Parathyroid adenoma (tissue), 2 donors: ENCODE data around the gene CD84.

ENCODE experiments used
- H2AFZ ChIP-seq: fragments of 300-600 bp; sonication (generic); one replicate; pipeline ENCODE4 v1.7.0; 2017; ENCODE audit warnings: antibody characterized with exemption, mild to moderate bottlenecking
- H3K27ac ChIP-seq: fragments of 300-600 bp; sonication (generic); one replicate; pipeline ENCODE4 v1.7.0; 2017
- H3K27me3 ChIP-seq: fragments of 300-600 bp; sonication (generic); one replicate; pipeline ENCODE4 v1.7.0; 2017; ENCODE audit warnings: low read length; ENCODE audit not compliant: control insufficient read depth, insufficient read depth
- H3K36me3 ChIP-seq: fragments of 300-600 bp; sonication (generic); one replicate; pipeline ENCODE4 v1.7.0; 2017; ENCODE audit warnings: low read length; ENCODE audit not compliant: control insufficient read depth, insufficient read depth
- H3K4me1 ChIP-seq: fragments of 300-600 bp; sonication (generic); one replicate; pipeline ENCODE4 v1.7.0; 2017; ENCODE audit warnings: control low read depth
- H3K4me2 ChIP-seq: fragments of 300-600 bp; sonication (generic); one replicate; pipeline ENCODE4 v1.7.0; 2017; ENCODE audit warnings: low read length
- H3K4me3 ChIP-seq: fragments of 300-600 bp; sonication (generic); one replicate; pipeline ENCODE4 v1.7.0; 2017; ENCODE audit warnings: low read depth, low read length
- H3K79me2 ChIP-seq: fragments of 300-600 bp; sonication (generic); one replicate; pipeline ENCODE4 v1.7.0; 2017; ENCODE audit warnings: control low read depth
- H3K9ac ChIP-seq: fragments of 300-600 bp; sonication (generic); one replicate; pipeline ENCODE4 v1.7.0; 2017; ENCODE audit warnings: mild to moderate bottlenecking
- H3K9me3 ChIP-seq: fragments of 300-600 bp; sonication (generic); one replicate; pipeline ENCODE4 v1.7.0; 2017; ENCODE audit warnings: low read length; ENCODE audit not compliant: control insufficient read depth
- TF ChIP-seq, protein P1 (sequence below): fragments of 300-600 bp; sonication (generic); IDR thresholded peaks from one replicate; pipeline ENCODE4 v1.7.0; 2017; ENCODE audit warnings: antibody characterized with exemption, mild to moderate bottlenecking
- donor health status: primary hyperparathyroidism.

The CD84 gene

DNA sequence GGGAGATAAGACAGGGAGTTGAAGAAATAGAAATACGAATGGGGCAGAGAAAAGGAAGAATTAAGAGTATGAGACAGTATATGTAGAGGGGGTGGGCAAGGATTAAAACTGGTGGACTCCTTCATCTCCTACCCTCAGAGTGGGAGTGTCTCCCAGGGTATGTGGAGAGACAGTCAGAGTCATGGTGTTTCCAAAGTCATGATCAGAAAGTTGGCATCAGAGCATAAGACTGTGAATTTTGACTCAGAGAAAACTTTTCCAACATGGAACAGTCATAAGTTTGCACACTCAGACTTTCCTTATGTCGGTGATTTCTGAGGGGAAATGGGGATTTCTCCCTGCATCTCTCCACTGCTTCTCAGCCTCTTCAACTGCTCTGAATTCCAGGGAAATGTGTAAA, 2.4 kb downstream of the CD84 start:
- Histone ChIP-seq H3K27ac (no peak overlapping the region), H3K79me2 (no peaks in the 10 kb centered on the region), H3K36me3 (no peaks in the 10 kb centered on the region), H3K4me1 (no peaks in the 10 kb centered on the region), H3K9ac (no peak overlapping the region), H3K9me3 (no peaks in the 10 kb centered on the region), H3K4me3 (no peak overlapping the region), H2AFZ (no peak overlapping the region), H3K4me2 (no peak overlapping the region), H3K27me3 (no peaks in the 10 kb centered on the region)
- TF ChIP-seq, protein P1, sequence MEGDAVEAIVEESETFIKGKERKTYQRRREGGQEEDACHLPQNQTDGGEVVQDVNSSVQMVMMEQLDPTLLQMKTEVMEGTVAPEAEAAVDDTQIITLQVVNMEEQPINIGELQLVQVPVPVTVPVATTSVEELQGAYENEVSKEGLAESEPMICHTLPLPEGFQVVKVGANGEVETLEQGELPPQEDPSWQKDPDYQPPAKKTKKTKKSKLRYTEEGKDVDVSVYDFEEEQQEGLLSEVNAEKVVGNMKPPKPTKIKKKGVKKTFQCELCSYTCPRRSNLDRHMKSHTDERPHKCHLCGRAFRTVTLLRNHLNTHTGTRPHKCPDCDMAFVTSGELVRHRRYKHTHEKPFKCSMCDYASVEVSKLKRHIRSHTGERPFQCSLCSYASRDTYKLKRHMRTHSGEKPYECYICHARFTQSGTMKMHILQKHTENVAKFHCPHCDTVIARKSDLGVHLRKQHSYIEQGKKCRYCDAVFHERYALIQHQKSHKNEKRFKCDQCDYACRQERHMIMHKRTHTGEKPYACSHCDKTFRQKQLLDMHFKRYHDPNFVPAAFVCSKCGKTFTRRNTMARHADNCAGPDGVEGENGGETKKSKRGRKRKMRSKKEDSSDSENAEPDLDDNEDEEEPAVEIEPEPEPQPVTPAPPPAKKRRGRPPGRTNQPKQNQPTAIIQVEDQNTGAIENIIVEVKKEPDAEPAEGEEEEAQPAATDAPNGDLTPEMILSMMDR, result no peak

DNA sequence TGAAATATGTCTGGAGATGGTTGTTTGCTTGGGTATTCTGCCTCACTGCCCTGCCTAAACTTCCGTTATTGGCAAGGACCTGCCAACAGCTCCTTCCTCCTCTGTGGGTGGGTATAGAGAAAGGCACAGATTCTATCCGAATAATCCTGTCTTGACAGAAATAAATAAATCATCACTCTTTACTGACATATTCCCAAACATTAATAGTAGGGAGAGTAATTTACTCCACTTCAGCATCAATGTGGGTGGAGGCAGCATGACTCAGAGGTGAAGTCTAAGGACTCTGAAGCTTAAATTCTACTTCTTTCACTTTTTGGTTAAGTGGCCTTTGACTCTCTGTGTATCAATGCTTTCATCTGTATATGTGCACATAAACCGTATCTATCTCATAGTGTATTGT, 2.9 kb downstream of the CD84 start:
- H3K4me2 ChIP-seq, result no peak overlapping the region
- H2AFZ ChIP-seq, result no peak overlapping the region
- H3K79me2 ChIP-seq, result no peaks in the 10 kb centered on the region
- H3K4me1 ChIP-seq, result no peaks in the 10 kb centered on the region
- no peaks in the 10 kb centered on the region for H3K9me3 ChIP-seq
- H3K27me3 ChIP-seq, result no peaks in the 10 kb centered on the region
- TF ChIP-seq, protein P1, result no peak
- H3K27ac ChIP-seq, result no peak overlapping the region
- no peaks in the 10 kb centered on the region for H3K36me3 ChIP-seq
- H3K9ac ChIP-seq, result no peak overlapping the region
- no peak overlapping the region for H3K4me3 ChIP-seq

DNA sequence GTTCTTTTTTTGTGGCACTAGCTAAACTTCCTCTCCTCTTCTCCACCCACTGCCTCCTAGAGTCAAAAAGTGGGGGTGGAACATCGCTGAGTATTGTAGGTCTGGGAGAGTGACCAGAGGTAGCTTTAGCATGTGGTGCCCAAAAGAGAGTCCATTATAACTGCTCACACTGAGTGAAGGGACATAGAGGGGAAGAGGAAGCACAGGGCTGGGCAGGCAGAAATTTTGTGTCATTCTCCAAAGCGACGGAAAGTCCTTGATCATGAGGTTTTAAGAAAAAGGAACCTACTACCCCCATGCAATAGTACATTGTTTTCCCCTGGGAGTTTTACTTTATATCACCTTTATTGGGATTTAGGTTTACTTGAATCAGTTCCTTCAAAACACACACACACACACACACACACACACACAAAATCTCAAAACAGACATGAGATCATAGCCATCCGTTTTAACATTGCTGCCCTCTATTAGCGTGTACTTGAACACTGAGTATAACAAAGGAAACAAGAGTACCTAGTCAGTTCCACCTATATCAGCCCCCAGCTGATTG, 4.1 kb downstream of the CD84 start:
- no peak overlapping the region for H3K27ac ChIP-seq
- no peaks in the 10 kb centered on the region for H3K4me1 ChIP-seq
- TF ChIP-seq, protein P1, result no peak
- H2AFZ ChIP-seq, result no peak overlapping the region
- H3K4me3 ChIP-seq, result no peak overlapping the region
- no peaks in the 10 kb centered on the region for H3K27me3 ChIP-seq
- no peaks in the 10 kb centered on the region for H3K36me3 ChIP-seq
- no peaks in the 10 kb centered on the region for H3K79me2 ChIP-seq
- no peak overlapping the region for H3K9ac ChIP-seq
- no peak overlapping the region for H3K4me2 ChIP-seq
- H3K9me3 ChIP-seq, result no peaks in the 10 kb centered on the region

DNA sequence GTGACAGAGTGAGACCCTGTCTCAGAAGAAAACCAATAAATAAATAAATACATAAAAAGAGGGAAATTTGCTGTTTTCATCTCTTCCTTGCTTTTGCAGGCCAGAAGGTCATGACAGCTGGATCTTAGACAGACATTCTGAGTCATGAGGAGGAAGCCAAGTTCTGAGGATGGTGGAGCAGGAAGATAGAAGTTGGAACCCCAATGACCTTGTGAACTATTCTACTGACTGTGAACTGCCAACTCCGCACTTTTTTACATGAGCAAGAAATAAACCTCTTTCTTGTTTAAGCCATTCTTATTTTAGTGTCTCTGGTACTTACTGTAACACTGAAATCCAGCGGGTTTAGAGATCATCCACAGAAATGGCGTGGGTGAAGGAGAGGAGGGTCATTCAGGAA, 8.5 kb downstream of the CD84 start:
- Histone ChIP-seq H3K4me2 (no peak overlapping the region), H3K27me3 (no peaks in the 10 kb centered on the region), H3K4me1 (no peaks in the 10 kb centered on the region), H3K36me3 (no peaks in the 10 kb centered on the region), H3K79me2 (no peaks in the 10 kb centered on the region), H3K4me3 (no peak overlapping the region), H2AFZ (no peak overlapping the region), H3K9me3 (no peaks in the 10 kb centered on the region), H3K27ac (no peak overlapping the region), H3K9ac (no peak overlapping the region)
- TF ChIP-seq, protein P1, result no peak

DNA sequence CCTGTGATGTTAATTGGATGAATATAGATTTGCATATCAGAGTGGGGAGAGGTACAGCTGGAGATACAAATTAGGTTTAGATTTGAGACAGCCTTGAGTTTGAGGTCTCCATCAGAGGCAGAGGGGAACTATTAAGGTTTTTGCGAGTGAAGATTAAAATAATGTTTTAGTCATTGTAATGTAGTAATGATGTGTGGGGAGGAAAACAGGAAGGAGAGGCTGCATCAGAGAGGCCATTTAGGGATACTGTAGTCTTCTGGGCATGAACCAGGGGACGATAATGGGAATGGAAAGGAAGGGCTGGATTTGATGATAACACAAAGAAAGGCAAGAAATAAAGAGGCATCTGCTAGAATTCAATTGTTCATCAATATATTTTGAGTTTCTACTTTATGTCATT, 9.5 kb downstream of the CD84 start:
- Histone ChIP-seq H3K27me3 (no peaks in the 10 kb centered on the region), H3K4me1 (no peaks in the 10 kb centered on the region), H2AFZ (no peak overlapping the region), H3K4me3 (no peak overlapping the region), H3K9ac (no peak overlapping the region), H3K27ac (no peak overlapping the region), H3K4me2 (no peak overlapping the region), H3K36me3 (no peaks in the 10 kb centered on the region), H3K79me2 (no peaks in the 10 kb centered on the region), H3K9me3 (no peaks in the 10 kb centered on the region)
- TF ChIP-seq, protein P1, result no peak
